Spleen (tissue), 7 donors: ENCODE measurements around the gene ADM2.

Source experiments
- CTCF ChIP-seq, 11 experiments: fragments of 200-600 bp in 7 of 11; fragments of 450-650 bp in 4 of 11; sonication (generic) in 4 of 11; IDR thresholded peaks in 8 of 11; conservative IDR thresholded peaks in 3 of 11; 1 replicate in 7 of 11; 2 replicates in 4 of 11; pipeline versions ENCODE4 v1.4.0 to v1.8.0; 2016 to 2021; ENCODE audit warnings: antibody characterized with exemption in 11 of 11, inconsistent platforms in 4 of 11, mild to moderate bottlenecking in 1 of 11
- POLR2A ChIP-seq, 3 donors: fragments of 450-650 bp; IDR thresholded peaks; one replicate each; pipeline ENCODE4 v1.5.1; 2017; ENCODE audit warnings: antibody characterized with exemption in 3 of 3, mild to moderate bottlenecking in 1 of 3
- donor health status: DM: no; HTN: no; CAD: no; lungs with moderate emphysema.
- donor health status: DM: no; HTN: no; CAD: no.
- donor health status: DM: no; HTN: no; CAD: no.

- TF ChIP-seq POLR2A (IDR thresholded peaks at IDR 0.05) (no peak), CTCF (IDR thresholded peaks at IDR 0.05 in 8 of 11, conservative IDR thresholded peaks at IDR 0.05 in 3 of 11) (no peak)
These were observed 10.0 kb upstream of the ADM2 start for GRCh38 chr22:50471197-50471847.
